PC-9 (cell line): ENCODE data around the gene CASP10.

ENCODE experiments used
- EZH2 ChIP-seq: fragments of 200-600 bp; sonication (generic); IDR thresholded peaks from 2 replicates; pipeline ENCODE4 v1.8.0; 2017; ENCODE audit warnings: antibody characterized with exemption, low read depth
- TF ChIP-seq, protein P1 (sequence below): fragments of 200-600 bp; sonication (generic); conservative IDR thresholded peaks from 2 replicates; pipeline ENCODE4 v1.6.1; 2017; ENCODE audit warnings: mixed run types, antibody characterized with exemption, mild to moderate bottlenecking, moderate library complexity

DNA sequence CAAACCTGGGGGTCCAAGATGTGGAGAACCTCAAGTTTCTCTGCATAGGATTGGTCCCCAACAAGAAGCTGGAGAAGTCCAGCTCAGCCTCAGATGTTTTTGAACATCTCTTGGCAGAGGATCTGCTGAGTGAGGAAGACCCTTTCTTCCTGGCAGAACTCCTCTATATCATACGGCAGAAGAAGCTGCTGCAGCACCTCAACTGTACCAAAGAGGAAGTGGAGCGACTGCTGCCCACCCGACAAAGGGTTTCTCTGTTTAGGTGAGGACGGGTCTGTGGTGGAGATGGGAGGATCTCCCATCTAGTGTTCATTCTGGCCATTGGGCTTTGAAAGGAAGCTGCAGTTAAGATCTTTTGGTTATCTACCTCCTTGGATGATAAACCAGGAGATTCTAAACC lies 2.9 kb downstream of the CASP10 start:
- TF ChIP-seq, protein P1, sequence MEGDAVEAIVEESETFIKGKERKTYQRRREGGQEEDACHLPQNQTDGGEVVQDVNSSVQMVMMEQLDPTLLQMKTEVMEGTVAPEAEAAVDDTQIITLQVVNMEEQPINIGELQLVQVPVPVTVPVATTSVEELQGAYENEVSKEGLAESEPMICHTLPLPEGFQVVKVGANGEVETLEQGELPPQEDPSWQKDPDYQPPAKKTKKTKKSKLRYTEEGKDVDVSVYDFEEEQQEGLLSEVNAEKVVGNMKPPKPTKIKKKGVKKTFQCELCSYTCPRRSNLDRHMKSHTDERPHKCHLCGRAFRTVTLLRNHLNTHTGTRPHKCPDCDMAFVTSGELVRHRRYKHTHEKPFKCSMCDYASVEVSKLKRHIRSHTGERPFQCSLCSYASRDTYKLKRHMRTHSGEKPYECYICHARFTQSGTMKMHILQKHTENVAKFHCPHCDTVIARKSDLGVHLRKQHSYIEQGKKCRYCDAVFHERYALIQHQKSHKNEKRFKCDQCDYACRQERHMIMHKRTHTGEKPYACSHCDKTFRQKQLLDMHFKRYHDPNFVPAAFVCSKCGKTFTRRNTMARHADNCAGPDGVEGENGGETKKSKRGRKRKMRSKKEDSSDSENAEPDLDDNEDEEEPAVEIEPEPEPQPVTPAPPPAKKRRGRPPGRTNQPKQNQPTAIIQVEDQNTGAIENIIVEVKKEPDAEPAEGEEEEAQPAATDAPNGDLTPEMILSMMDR = no peak
- no peak for TF ChIP-seq EZH2
